ENCODE measurements around the gene KREMEN2.

DNA sequence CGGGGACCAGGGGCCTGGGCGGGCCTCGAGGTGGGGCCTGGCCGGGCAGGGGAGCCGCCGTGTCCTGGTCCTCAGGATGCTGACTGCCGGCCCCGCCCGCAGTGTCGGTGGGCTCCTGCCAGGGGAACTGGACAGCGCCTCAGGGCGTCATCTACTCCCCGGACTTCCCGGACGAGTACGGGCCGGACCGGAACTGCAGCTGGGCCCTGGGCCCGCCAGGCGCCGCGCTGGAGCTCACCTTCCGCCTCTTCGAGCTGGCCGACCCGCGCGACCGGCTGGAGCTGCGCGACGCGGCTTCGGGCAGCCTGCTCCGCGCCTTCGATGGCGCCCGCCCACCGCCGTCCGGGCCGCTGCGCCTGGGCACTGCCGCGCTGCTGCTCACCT, 2.7 kb downstream of the KREMEN2 start:
- TF ChIP-seq POLR2A (IDR thresholded peaks at IDR 0.05) (no peak), CTCF (IDR thresholded peaks at IDR 0.05) (peak in 1 of 4 experiments; percentile 20), EP300 (IDR thresholded peaks at IDR 0.05) (no peak), POLR2AphosphoS5 (IDR thresholded peaks at IDR 0.05) (no peak)
